Measurements from ENCODE around the gene PALM3. TPM values are rescaled to one million over a fixed set of nuclear protein-coding genes. Genes with fewer than 3 reads are reported as not detected.

The PALM3 gene
- total and polyA plus RNA-seq, 2 experiments from 2014 or later: 16.6 to 45.8 TPM

DNA sequence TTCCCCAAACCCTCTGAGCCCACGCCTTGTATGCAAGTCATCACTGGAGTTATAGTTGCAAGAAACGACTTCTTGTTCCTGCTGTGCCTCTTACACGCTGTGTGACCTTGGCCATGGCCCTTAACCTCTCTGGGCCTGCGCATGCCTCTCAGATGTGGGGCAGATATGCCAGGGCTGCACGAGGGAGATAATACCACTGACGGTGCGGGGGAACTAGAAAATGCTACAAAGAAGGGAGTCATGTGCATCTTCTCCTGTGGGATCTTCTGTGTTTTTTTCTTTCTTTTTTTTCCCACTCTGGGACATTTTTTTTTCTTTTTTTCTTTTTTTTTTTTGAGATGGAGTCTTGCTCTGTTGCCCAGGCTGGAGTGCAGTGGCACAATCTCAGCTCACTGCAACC is 33.0 kb upstream of the PALM3 start:
- H3K9me2 ChIP-seq (ENCODE audit: insufficient read depth): no peaks in the 10 kb centered on the region

More for the DNA sequence above, 33.0 kb upstream of the PALM3 start:
- H2AFZ ChIP-seq: no peak overlapping the region
- 0 out of 2 replicates have a peak, but pooled peaks cover 24% of the 10 kb centered on the region for H3F3A ChIP-seq (replicated peaks; ENCODE audit: low read depth)
- H3K4me1 ChIP-seq (ENCODE audit: insufficient read depth): peaks cover 3% of the 10 kb centered on the region
- TF ChIP-seq ZNF462 (CRISPR knock-in tag; IDR thresholded peaks at IDR 0.05): no peak
- no peak for TF ChIP-seq CREB1 (CRISPR knock-in tag; IDR thresholded peaks at IDR 0.05; ENCODE audit: low read depth)
- TF ChIP-seq STAT1 (IDR thresholded peaks at IDR 0.05; ENCODE audit: unreplicated experiment): no peak
- no peak for TF ChIP-seq ZNF331 (CRISPR knock-in tag; IDR thresholded peaks at IDR 0.05; ENCODE audit: low read depth)
- no peak for TF ChIP-seq ZNF114 (CRISPR knock-in tag; IDR thresholded peaks at IDR 0.05)
- no peak for TF ChIP-seq EZH2phosphoT487 (IDR thresholded peaks at IDR 0.05; ENCODE audit: unreplicated experiment)
- TF ChIP-seq, protein P1, sequence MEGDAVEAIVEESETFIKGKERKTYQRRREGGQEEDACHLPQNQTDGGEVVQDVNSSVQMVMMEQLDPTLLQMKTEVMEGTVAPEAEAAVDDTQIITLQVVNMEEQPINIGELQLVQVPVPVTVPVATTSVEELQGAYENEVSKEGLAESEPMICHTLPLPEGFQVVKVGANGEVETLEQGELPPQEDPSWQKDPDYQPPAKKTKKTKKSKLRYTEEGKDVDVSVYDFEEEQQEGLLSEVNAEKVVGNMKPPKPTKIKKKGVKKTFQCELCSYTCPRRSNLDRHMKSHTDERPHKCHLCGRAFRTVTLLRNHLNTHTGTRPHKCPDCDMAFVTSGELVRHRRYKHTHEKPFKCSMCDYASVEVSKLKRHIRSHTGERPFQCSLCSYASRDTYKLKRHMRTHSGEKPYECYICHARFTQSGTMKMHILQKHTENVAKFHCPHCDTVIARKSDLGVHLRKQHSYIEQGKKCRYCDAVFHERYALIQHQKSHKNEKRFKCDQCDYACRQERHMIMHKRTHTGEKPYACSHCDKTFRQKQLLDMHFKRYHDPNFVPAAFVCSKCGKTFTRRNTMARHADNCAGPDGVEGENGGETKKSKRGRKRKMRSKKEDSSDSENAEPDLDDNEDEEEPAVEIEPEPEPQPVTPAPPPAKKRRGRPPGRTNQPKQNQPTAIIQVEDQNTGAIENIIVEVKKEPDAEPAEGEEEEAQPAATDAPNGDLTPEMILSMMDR (conservative IDR thresholded peaks at IDR 0.05; ENCODE audit: low read depth in 2 of 2): no peak
- no peak for TF ChIP-seq NANOG (IDR thresholded peaks at IDR 0.05; ENCODE audit: borderline replicate concordance)
- no peak for TF ChIP-seq POLR2AphosphoS5 (IDR thresholded peaks at IDR 0.05; ENCODE audit: low read depth)
- TF ChIP-seq, protein P2, sequence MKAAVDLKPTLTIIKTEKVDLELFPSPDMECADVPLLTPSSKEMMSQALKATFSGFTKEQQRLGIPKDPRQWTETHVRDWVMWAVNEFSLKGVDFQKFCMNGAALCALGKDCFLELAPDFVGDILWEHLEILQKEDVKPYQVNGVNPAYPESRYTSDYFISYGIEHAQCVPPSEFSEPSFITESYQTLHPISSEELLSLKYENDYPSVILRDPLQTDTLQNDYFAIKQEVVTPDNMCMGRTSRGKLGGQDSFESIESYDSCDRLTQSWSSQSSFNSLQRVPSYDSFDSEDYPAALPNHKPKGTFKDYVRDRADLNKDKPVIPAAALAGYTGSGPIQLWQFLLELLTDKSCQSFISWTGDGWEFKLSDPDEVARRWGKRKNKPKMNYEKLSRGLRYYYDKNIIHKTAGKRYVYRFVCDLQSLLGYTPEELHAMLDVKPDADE (IDR thresholded peaks at IDR 0.05): no peak
- no peak for TF ChIP-seq JUNB (IDR thresholded peaks at IDR 0.05; ENCODE audit: unreplicated experiment)
- TF ChIP-seq EZH2 (IDR thresholded peaks at IDR 0.05; ENCODE audit: low read depth, unreplicated experiment): no peak
- TF ChIP-seq REST (IDR thresholded peaks at IDR 0.05; ENCODE audit: unreplicated experiment): no peak
- H3K36me3 ChIP-seq (ENCODE audit: insufficient read depth): no peaks in the 10 kb centered on the region
- Mint-ChIP-seq H3K27me3 (ENCODE audit: insufficient read depth, low read depth, poor library complexity) (peaks cover 18% of the 10 kb centered on the region), H3K4me3 (no peak overlapping the region), H3K9me3 (peaks cover 15% of the 10 kb centered on the region), H3K36me3 (ENCODE audit: low read depth) (peaks cover 20% of the 10 kb centered on the region), H3K27ac (no peak overlapping the region), H3K4me1 (peaks cover 8% of the 10 kb centered on the region; the same call in 2 of the 3 replicates)
- H3K4me2 ChIP-seq: no peak overlapping the region
- no peaks in the 10 kb centered on the region; the same call in 1 of the 2 replicates for H4K20me1 ChIP-seq (replicated peaks; ENCODE audit: insufficient read depth)
- no peaks in the 10 kb centered on the region for H3K27me3 ChIP-seq (ENCODE audit: insufficient read depth)
- DNase-seq (ENCODE audit: low spot score): no peak
- H3K79me2 ChIP-seq (replicated peaks; ENCODE audit: insufficient read depth): no peaks in the 10 kb centered on the region
- no peak overlapping the region for H3K27ac ChIP-seq (ENCODE audit: low read depth)
- ATAC-seq: no peak
- H3K4me3 ChIP-seq: no peak overlapping the region

Data from GM23338 (cell line).